ENCODE data around the gene ZNF3.

ZNF3 gene

GRCh38 chr7:100090527-100091410, 9.2 kb upstream of the ZNF3 start:
- no peak for DNase-seq (ENCODE audit: low read depth)
- H3K4me3 ChIP-seq (ENCODE audit: low read depth, low read length) = no peak overlapping the region

- DNase-seq (ENCODE audit: low read depth) = no peak
These were observed 8.1 kb upstream of the ZNF3 start for GRCh38 chr7:100089458-100090196.

GRCh38 chr7:100088621-100089457, 7.3 kb upstream of the ZNF3 start, which contains the start of gene COPS6:
Gene COPS6, plus strand, starts transcription at chr7:100088969. Its CDS starts 22 bp downstream, at chr7:100088991.
- no peak for DNase-seq (ENCODE audit: low read depth)
- H3K4me3 ChIP-seq (ENCODE audit: low read depth, low read length) = peak within 1 kb of the TSS; percentile 76

More at GRCh38 chr7:100089458-100090196, 8.1 kb upstream of the ZNF3 start:
- peak overlapping the region; percentile 76 for H3K4me3 ChIP-seq (ENCODE audit: low read depth, low read length)

GRCh38 chr7:100088095-100088620, 6.6 kb upstream of the ZNF3 start:
- DNase-seq (ENCODE audit: low read depth) = no peak
- peak overlapping the region; percentile 76 for H3K4me3 ChIP-seq (ENCODE audit: low read depth, low read length)

GRCh38 chr7:100087055-100087750, 5.7 kb upstream of the ZNF3 start:
- H3K4me3 ChIP-seq (ENCODE audit: low read depth, low read length) = no peak overlapping the region
- peak; percentile 84 for DNase-seq (ENCODE audit: low read depth)

- no peak for DNase-seq (ENCODE audit: low read depth)
- H3K4me3 ChIP-seq (ENCODE audit: low read depth, low read length) = no peak overlapping the region
These were observed 4.0 kb upstream of the ZNF3 start for GRCh38 chr7:100085515-100085914.

- no peak overlapping the region for H3K4me3 ChIP-seq (ENCODE audit: low read depth, low read length)
- no peak for DNase-seq (ENCODE audit: low read depth)
These were observed 1.5 kb upstream of the ZNF3 start for GRCh38 chr7:100082978-100083377.

DNA sequence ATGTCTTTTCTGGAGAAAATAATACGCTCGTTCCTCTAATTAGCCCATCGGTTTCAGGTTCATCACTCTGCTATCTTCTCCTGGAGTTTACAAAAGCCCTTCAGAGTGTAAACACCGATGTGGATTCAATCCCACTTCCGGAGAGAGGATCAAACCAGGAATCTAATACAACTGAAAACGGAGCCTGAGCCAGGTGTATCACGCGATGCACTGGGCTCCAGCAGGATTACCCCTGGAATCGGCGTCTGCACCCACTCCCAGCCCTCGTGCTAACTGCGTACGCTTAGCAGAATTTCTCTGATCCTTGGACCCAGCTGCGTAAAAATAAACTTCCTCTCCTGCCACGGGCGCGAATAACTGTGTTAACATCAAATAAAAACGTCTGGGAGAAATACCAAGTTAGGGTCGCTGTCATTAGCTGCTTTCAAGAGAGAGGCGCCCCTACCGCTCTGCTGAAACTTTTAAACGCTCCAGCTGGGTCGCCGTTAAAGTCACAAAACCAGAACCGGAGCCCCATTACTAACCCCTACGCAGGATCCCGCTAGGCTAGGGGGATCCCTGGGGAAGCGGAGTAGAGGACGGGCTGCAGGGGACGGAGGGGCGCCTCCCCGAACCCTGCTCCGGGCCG, 502 bp downstream of the ZNF3 start:
- peak overlapping the region; percentile 95 for H3K4me3 ChIP-seq (ENCODE audit: low read depth, low read length)
- DNase-seq (ENCODE audit: low read depth) = no peak

DNA sequence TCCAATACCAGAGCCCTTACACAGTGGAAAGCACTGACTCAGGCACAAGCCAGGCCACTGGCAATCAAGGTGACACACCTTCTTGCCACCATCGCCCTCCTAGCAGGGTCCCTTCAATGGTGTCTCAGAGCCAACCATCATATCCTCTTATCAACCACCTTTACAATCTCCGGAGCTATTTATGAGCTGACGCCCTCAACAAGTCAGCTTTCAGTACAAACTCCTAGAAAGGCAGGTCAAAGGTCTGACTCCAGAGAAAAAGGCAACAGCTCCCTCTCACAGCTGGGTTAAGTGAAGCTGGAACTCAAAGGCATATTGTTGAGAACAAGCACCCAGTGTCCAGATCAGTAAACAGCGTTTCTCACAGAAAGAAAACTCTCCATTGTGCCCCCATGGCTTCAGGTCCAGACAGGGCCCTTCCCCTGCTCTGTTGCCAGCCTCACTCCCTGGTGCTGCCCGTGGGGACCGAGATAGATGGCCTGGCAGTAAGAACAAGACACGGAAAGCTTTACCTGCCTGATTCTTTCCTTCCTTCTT, 2.4 kb downstream of the ZNF3 start:
- DNase-seq (ENCODE audit: low read depth) = no peak
- H3K4me3 ChIP-seq (ENCODE audit: low read depth, low read length) = no peak overlapping the region

- no peak for DNase-seq (ENCODE audit: low read depth)
- no peak overlapping the region for H3K4me3 ChIP-seq (ENCODE audit: low read depth, low read length)
These were observed 4.3 kb downstream of the ZNF3 start for GRCh38 chr7:100077205-100077604.

- no peak for DNase-seq (ENCODE audit: low read depth)
- H3K4me3 ChIP-seq (ENCODE audit: low read depth, low read length) = no peak overlapping the region
These were observed 6.1 kb downstream of the ZNF3 start for GRCh38 chr7:100075418-100075817.

GRCh38 chr7:100074841-100075240, 6.7 kb downstream of the ZNF3 start:
- no peak for DNase-seq (ENCODE audit: low read depth)
- no peak overlapping the region for H3K4me3 ChIP-seq (ENCODE audit: low read depth, low read length)

GRCh38 chr7:100072462-100072861, 9.1 kb downstream of the ZNF3 start:
- H3K4me3 ChIP-seq (ENCODE audit: low read depth, low read length) = no peak overlapping the region
- no peak for DNase-seq (ENCODE audit: low read depth)

GRCh38 chr7:100071018-100071723, 10.4 kb downstream of the ZNF3 start:
- DNase-seq (ENCODE audit: low read depth) = no peak
- H3K4me3 ChIP-seq (ENCODE audit: low read depth, low read length) = no peak overlapping the region

DNA sequence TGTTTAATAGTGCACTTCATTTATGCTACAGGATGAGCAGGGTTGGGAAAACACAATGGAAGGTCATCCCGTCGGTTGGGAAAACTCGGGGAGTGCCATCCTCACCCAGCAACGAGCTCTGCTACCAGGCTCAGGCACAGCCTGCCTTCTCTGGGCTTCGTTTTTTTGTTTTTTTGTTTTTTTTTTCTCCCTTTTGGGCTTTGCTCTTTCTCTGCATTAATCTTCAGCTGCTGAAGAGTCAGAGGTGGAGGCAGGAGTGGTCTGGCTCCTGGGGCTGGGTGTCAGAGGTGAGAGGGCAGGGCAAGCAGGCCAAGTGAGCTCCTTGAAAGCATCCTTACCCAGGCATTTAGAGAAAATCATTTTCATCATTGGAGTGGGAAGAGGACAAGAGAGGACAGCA, 11.5 kb downstream of the ZNF3 start:
- DNase-seq (ENCODE audit: low read depth) = no peak
- H3K4me3 ChIP-seq (ENCODE audit: low read depth, low read length) = no peak overlapping the region

GRCh38 chr7:100066953-100067352, 14.6 kb downstream of the ZNF3 start:
- no peak overlapping the region for H3K4me3 ChIP-seq (ENCODE audit: low read depth, low read length)
- DNase-seq (ENCODE audit: low read depth) = no peak

DNA sequence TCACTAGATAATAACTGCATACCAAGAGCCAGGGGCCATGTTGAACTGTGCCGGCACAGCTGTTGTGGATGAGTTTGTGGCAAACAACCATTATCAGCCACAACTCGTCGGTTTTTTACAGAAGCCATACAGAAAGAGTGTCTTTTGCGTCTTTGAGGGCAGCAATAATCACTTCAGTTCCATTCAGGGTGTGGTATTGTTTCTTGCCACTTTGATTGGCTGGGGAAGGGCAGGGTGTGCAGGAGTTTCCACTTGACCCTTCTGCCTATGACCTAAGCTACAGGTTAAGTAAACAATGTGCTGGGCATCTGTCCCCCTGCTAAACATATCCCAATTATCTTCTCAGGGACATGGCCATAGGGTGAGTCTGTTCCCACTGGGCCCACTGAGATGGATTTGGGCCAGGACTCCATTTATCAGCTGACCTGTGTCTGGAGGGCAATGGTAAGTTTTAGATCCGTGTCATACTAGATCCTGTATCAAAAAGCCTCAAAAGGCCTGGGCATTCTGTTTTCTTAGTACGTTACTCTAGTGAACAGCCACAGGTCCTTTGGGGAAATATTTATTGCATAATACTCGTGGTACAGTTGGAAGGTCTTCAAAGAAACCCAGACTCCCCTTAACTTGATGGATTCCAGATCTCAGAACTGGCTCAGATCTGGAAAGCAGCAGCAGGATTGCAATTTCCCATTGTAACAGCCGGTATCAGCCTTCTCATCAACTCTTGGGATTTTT, 15.9 kb downstream of the ZNF3 start:
- DNase-seq (ENCODE audit: low read depth) = peak; percentile 36

More for the DNA sequence above, 15.9 kb downstream of the ZNF3 start:
- H3K4me3 ChIP-seq (ENCODE audit: low read depth, low read length) = no peak overlapping the region

Data from skeletal muscle cell (primary cell).